Adrenal gland (tissue), 5 donors: ENCODE measurements around the gene CDC14B.

Experiments
- CTCF ChIP-seq, 6 experiments: fragments of 450-650 bp in 4 of 6; fragments of 200-600 bp in 2 of 6; sonication (generic) in 1 of 6; IDR thresholded peaks; 1 replicate in 5 of 6; 2 replicates in 1 of 6; pipeline versions ENCODE4 v1.5.1 to v1.8.0; 2016 to 2021; ENCODE audit warnings: antibody characterized with exemption in 6 of 6, mild to moderate bottlenecking in 2 of 6, moderate library complexity in 1 of 6
- POLR2A ChIP-seq, 2 donors: fragments of 450-650 bp; IDR thresholded peaks; one replicate each; pipeline ENCODE4 v1.6.1; 2017; ENCODE audit warnings: antibody characterized with exemption in 2 of 2, mild to moderate bottlenecking in 2 of 2, moderate library complexity in 1 of 2
- donor health status: DM: no; HTN: no; CAD: no.

GRCh38 chr9:96555567-96556386 lies 63.9 kb downstream of the CDC14B start:
- no peak for TF ChIP-seq POLR2A (IDR thresholded peaks at IDR 0.05)
- no peak for TF ChIP-seq CTCF (IDR thresholded peaks at IDR 0.05)
